ENCODE data around the gene NANS. TPM values are rescaled to one million over a fixed set of nuclear protein-coding genes. Genes with fewer than 3 reads are reported as not detected.

Gene NANS
- total RNA-seq, 4 donors from 2014 or later: 46.2 to 72.0 (median 58.4) TPM

GRCh38 chr9:98010445-98010844, 46.1 kb upstream of the NANS start:
- no peak for DNase-seq
- peak overlapping the region in 1 of 4 donors; percentile 31 for H3K27ac ChIP-seq

DNA sequence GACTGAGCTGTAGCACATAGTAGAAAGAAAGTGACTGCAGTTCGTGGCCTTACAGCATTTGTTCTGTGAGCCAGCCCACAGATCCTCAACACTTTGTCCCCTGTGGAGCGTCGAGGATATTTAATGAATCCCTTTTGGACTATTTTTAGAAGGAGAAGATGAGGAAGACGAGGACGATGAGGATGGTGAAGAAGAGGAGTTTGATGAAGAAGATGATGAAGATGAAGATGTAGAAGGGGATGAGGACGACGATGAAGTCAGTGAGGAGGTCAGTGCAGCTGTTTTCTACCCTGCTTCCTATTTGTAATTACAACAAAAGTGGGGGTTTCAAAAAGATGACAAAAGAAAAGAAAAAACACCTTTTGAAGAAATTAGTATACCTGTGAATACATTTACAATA, 45.4 kb upstream of the NANS start:
- H3K27me3 ChIP-seq: no peaks in the 10 kb centered on the region
- no peak overlapping the region for H3K4me3 ChIP-seq
- peak overlapping the region in 1 of 4 donors; percentile 31 for H3K27ac ChIP-seq
- H3K4me1 ChIP-seq: peaks cover 0 to 20% (median 0%) of the 10 kb centered on the region in 3 donors
- peaks cover 20 to 100% (median 40%) of the 10 kb centered on the region in 3 donors for H3K36me3 ChIP-seq
- DNase-seq: no peak
- 88 to 92% methylated on average over 7 of the region's 7 CpGs for WGBS, 2 donors
- no peaks in the 10 kb centered on the region for H3K9me3 ChIP-seq
- intact Hi-C loops (cut with DNase I): no loop called here
- TF ChIP-seq POLR2A (IDR thresholded peaks at IDR 0.05) (no peak), CTCF (IDR thresholded peaks at IDR 0.05) (no peak)

More at GRCh38 chr9:98010445-98010844, 46.1 kb upstream of the NANS start:
- H3K27me3 ChIP-seq: no peaks in the 10 kb centered on the region
- no peak overlapping the region for H3K4me3 ChIP-seq
- WGBS, 2 donors: 33 to 63% methylated on average over 2 of the region's 2 CpGs
- intact Hi-C loops (cut with DNase I): no loop called here
- H3K36me3 ChIP-seq: peaks cover 25 to 100% (median 47%) of the 10 kb centered on the region in 3 donors
- H3K4me1 ChIP-seq: peaks cover 0 to 20% (median 0%) of the 10 kb centered on the region in 3 donors
- no peaks in the 10 kb centered on the region for H3K9me3 ChIP-seq
- TF ChIP-seq CTCF (IDR thresholded peaks at IDR 0.05) (no peak), POLR2A (IDR thresholded peaks at IDR 0.05) (no peak)

GRCh38 chr9:98016137-98016680, 40.3 kb upstream of the NANS start:
- TF ChIP-seq POLR2A (IDR thresholded peaks at IDR 0.05) (no peak), CTCF (IDR thresholded peaks at IDR 0.05) (no peak)
- H3K9me3 ChIP-seq: no peaks in the 10 kb centered on the region
- DNase-seq: no peak
- intact Hi-C loops (cut with DNase I): no loop called here
- H3K27ac ChIP-seq: no peak overlapping the region
- peaks cover 24 to 100% (median 25%) of the 10 kb centered on the region in 3 donors for H3K36me3 ChIP-seq
- no peak overlapping the region for H3K4me3 ChIP-seq
- H3K27me3 ChIP-seq: no peaks in the 10 kb centered on the region
- 86 to 90% methylated on average over 4 of the region's 4 CpGs for WGBS, 2 donors
- H3K4me1 ChIP-seq: no peaks in the 10 kb centered on the region

GRCh38 chr9:98017306-98017705, 39.2 kb upstream of the NANS start:
- intact Hi-C loops (cut with DNase I): no loop called here
- no peak for DNase-seq
- TF ChIP-seq CTCF (IDR thresholded peaks at IDR 0.05) (no peak), POLR2A (IDR thresholded peaks at IDR 0.05) (no peak)
- no peaks in the 10 kb centered on the region for H3K4me1 ChIP-seq
- peaks cover 19 to 100% (median 24%) of the 10 kb centered on the region in 3 donors for H3K36me3 ChIP-seq
- no peak overlapping the region for H3K4me3 ChIP-seq
- no peak overlapping the region for H3K27ac ChIP-seq
- no peaks in the 10 kb centered on the region for H3K27me3 ChIP-seq
- no peaks in the 10 kb centered on the region for H3K9me3 ChIP-seq
- 68 to 90% methylated on average over 1 of the region's 1 CpG for WGBS, 2 donors

- WGBS, 2 donors: 84 to 90% methylated on average over 5 of the region's 5 CpGs
- H3K4me1 ChIP-seq: no peaks in the 10 kb centered on the region
- H3K27me3 ChIP-seq: no peaks in the 10 kb centered on the region
- no peak overlapping the region for H3K27ac ChIP-seq
- DNase-seq: no peak
- H3K9me3 ChIP-seq: no peaks in the 10 kb centered on the region
- H3K36me3 ChIP-seq: peaks cover 10 to 90% (median 14%) of the 10 kb centered on the region in 3 donors
- no peak for TF ChIP-seq CTCF (IDR thresholded peaks at IDR 0.05)
- TF ChIP-seq POLR2A (IDR thresholded peaks at IDR 0.05): no peak
- H3K4me3 ChIP-seq: no peak overlapping the region
- intact Hi-C loops (cut with DNase I): no loop called here
Observed at GRCh38 chr9:98018347-98018746, 38.2 kb upstream of the NANS start.

Measured in esophagus squamous epithelium (tissue), 5 donors.